GM12878 (cell line): ENCODE measurements around the gene SLC25A51. TPM values are rescaled to one million over a fixed set of nuclear protein-coding genes. Genes with fewer than 3 reads are reported as not detected.

ENCODE experiments used
- ATAC-seq: fragments of 200-7000 bp; cut with Tn5 transposase; 3 replicates; pipeline ENCODE4 v1.9.1; 2020; ENCODE audit warnings: mild to moderate bottlenecking, moderate library complexity
- BruUV-seq: library from RNA; stranded (reverse); fragments of 400-500 nt; replicated peaks from 2 replicates; lab custom pipeline; 2021; lab: Mats Ljungman, UMichigan
- CTCF ChIA-PET: fragments of 300-600 bp; sonication (Branson Sonifier 250); formaldehyde crosslinking; extraction: SDS; loops from one replicate; lab custom pipeline; 2021; ENCODE audit warnings: inconsistent platforms; lab: Yijun Ruan, JAX
- POLR2A ChIA-PET: fragments of 350-600 bp; formaldehyde crosslinking; extraction: SDS; loops from one replicate; lab custom pipeline; 2021; ENCODE audit warnings: inconsistent platforms; lab: Charles Lee
- RAD21 ChIA-PET: fragments of 300-600 bp; sonication (Branson Sonifier 250); formaldehyde crosslinking; loops from one replicate; lab custom pipeline; 2023; ENCODE audit warnings: antibody characterized with exemption; ENCODE audit not compliant: unreplicated experiment; lab: Charles Lee
- SMC1A ChIA-PET: fragments of 300-600 bp; sonication (Branson Sonifier 250); formaldehyde crosslinking; loops from one replicate; lab custom pipeline; 2023; ENCODE audit not compliant: unreplicated experiment, uncharacterized antibody; lab: Charles Lee
- DNase-seq: peaks from one replicate; pipeline ENCODE4 v3.0.0-alpha.2; 2011; ENCODE audit warnings: low read depth, low spot score
- FAIRE-seq: peaks from 3 replicates; lab custom pipeline; 2011; peaks lifted over from hg19 to GRCh38; lab: Jason Lieb, UNC
- H2AFZ ChIP-seq: 2 replicates; pipeline ENCODE4 v1.6.0; 2011; ENCODE audit warnings: low read depth, low read length, control low read depth; ENCODE audit not compliant: control insufficient read depth
- H3K27ac ChIP-seq: 2 replicates; pipeline ENCODE4 v1.5.1; 2011; ENCODE audit warnings: control low read depth; ENCODE audit not compliant: control insufficient read depth, insufficient read depth
- H3K27me3 ChIP-seq, 2 experiments: replicated peaks in 1 of 2; 2 replicates each; pipeline versions ENCODE4 v1.6.0 to v1.6.1; 2011; ENCODE audit warnings: low read length in 1 of 2; ENCODE audit not compliant: control insufficient read depth in 2 of 2, insufficient read depth in 2 of 2
- H3K36me3 ChIP-seq, 2 experiments: 2 replicates each; pipeline ENCODE4 v1.5.1; 2011; ENCODE audit warnings: low read length in 1 of 2; ENCODE audit not compliant: control insufficient read depth in 2 of 2, insufficient read depth in 2 of 2
- H3K4me1 ChIP-seq: 2 replicates; pipeline ENCODE4 v1.6.1; 2011; ENCODE audit warnings: mild to moderate bottlenecking, low read length, moderate library complexity, mixed read lengths; ENCODE audit not compliant: control insufficient read depth, insufficient read depth
- H3K4me2 ChIP-seq: 2 replicates; pipeline ENCODE4 v1.6.0; 2011; ENCODE audit warnings: control low read depth; ENCODE audit not compliant: control insufficient read depth, insufficient read depth
- H3K4me3 ChIP-seq: fragments of 200-600 bp; sonication (generic); 2 replicates; pipeline ENCODE4 v1.5.1; 2016
- H3K79me2 ChIP-seq: 2 replicates; pipeline ENCODE4 v1.6.0; 2011; ENCODE audit warnings: low read length; ENCODE audit not compliant: control insufficient read depth, insufficient read depth
- H3K9ac ChIP-seq: 2 replicates; pipeline ENCODE4 v1.8.0; 2011; ENCODE audit warnings: low read length, control low read depth, mixed read lengths; ENCODE audit not compliant: control insufficient read depth, insufficient read depth
- H3K9me3 ChIP-seq: replicated peaks from 3 replicates; pipeline ENCODE4 v1.5.1; 2011; ENCODE audit warnings: mild to moderate bottlenecking, low read length; ENCODE audit not compliant: control insufficient read depth, insufficient read depth
- H4K20me1 ChIP-seq: 2 replicates; pipeline ENCODE4 v1.6.0; 2011; ENCODE audit not compliant: control insufficient read depth, insufficient read depth
- BCLAF1 ChIP-seq: fragments of 450-650 bp; IDR thresholded peaks from 2 replicates; pipeline ENCODE4 v1.6.1; 2017; ENCODE audit warnings: antibody characterized with exemption, mild to moderate bottlenecking, moderate library complexity
- NBN ChIP-seq: fragments of 450-650 bp; IDR thresholded peaks from 2 replicates; pipeline ENCODE4 v1.6.1; 2016
- SKIL ChIP-seq: fragments of 450-650 bp; IDR thresholded peaks from 2 replicates; pipeline ENCODE4 v1.6.1; 2017; ENCODE audit warnings: mild to moderate bottlenecking, low read depth, inconsistent platforms; ENCODE audit not compliant: poor library complexity, severe bottlenecking
- SREBF1 ChIP-seq: IDR thresholded peaks from 2 replicates; pipeline ENCODE4 v1.6.1; 2012; ENCODE audit warnings: mild to moderate bottlenecking, low read length
- WGBS: methylation state at CpG from one replicate; pipeline ENCODE4 v1.1.6; 2016; ENCODE audit warnings: low lambda C conversion rate; ENCODE audit not compliant: insufficient replicate concordance, insufficient coverage; ENCODE audit errors: missing lambda C conversion rate; 5-methylcytosine and 5-hydroxymethylcytosine counted together
- in situ Hi-C: fragments of 300-500 bp; cut with MboI; formaldehyde crosslinking; loops from 9 replicates; pipeline ENCODE4 v1.14.3; 2018; ENCODE audit warnings: mixed read lengths
- intact Hi-C: fragments of 100-400 bp; cut with micrococcal nuclease; formaldehyde crosslinking; loops from one replicate; pipeline ENCODE4 v1.14.2; 2022; ENCODE audit not compliant: unreplicated experiment
- polyA plus RNA-seq, 11 experiments: library from polyadenylated mRNA; depleted of rRNA in 4 of 11; unstranded in 6 of 11; stranded (reverse) in 5 of 11; fragments of >200 nt; fragmentation: Nextera tagmentation in 4 of 11; fragmentation: Illumina TruSeq in 1 of 11; extraction: Ambion mirVana in 4 of 11; extraction: Trizol in 1 of 11; gene quantifications; 1 replicate in 1 of 11; 2 replicates in 10 of 11; pipeline versions ENCODE4 v1.2.1 to v1.2.3, GENCODE V29; 2011 to 2016; ENCODE audit warnings: inconsistent platforms in 2 of 11, missing spikeins in 2 of 11, low read depth in 1 of 11
- total RNA-seq, 4 experiments: library from RNA; depleted of rRNA in 3 of 4; stranded (reverse); fragments of >200 nt in 3 of 4; fragmentation: Illumina TruSeq in 1 of 4; extraction: Trizol in 1 of 4; gene quantifications; 2 replicates each; pipeline versions ENCODE4 v1.2.1 to v1.2.3, GENCODE V29; 2013 to 2021

Gene SLC25A51
- total and polyA plus RNA-seq, 10 of the 15 experiments (the other 5 are each of a cell fraction or from before 2014, with no cell fraction given) = 3.8 to 29.3 (median 13.2) TPM

- RAD21 ChIA-PET = no interaction called here
- no TSS peak for BruUV-seq
- DNase-seq = no peak
- POLR2A ChIA-PET = no interaction called here
- Histone ChIP-seq H4K20me1 (no peaks in the 10 kb centered on the region), H3K4me3 (no peak overlapping the region), H3K79me2 (no peaks in the 10 kb centered on the region), H3K9ac (no peak overlapping the region), H3K27me3 (no peaks in the 10 kb centered on the region), H3K27ac (no peak overlapping the region)
- SMC1A ChIA-PET = interaction anchor here (1.0 to 1.1 kb wide), 2 partner anchors 22 to 74 kb away, joined by 3 to 4 read pairs; no protein-coding TSS in a partner anchor
- no peak for ATAC-seq
- FAIRE-seq = no peak
- no peak for TF ChIP-seq SREBF1
- TF ChIP-seq NBN = no peak
- no peak for TF ChIP-seq BCLAF1
- no peak for TF ChIP-seq SKIL
- TF ChIP-seq, all 136 proteins: peak for 0
- Histone ChIP-seq H3K4me1 (no peaks in the 10 kb centered on the region), H3K36me3 (peaks cover 0 to under 1% of the 10 kb centered on the region in 2 experiments; a peak in 2 of 4 replicates), H2AFZ (no peak overlapping the region), H3K9me3 (no peaks in the 10 kb centered on the region; the same call in 2 of the 3 replicates), H3K4me2 (no peak overlapping the region)
- CTCF ChIA-PET = interaction anchor here (0.8 to 1.1 kb wide), 2 partner anchors 13 to 49 kb away, joined by 3 read pairs; no protein-coding TSS in a partner anchor
- 79% methylated on average over 2 of the region's 2 CpGs for WGBS
- in situ Hi-C loops = no loop called here
- intact Hi-C loops = no loop called here
These were observed 22.9 kb downstream of the SLC25A51 start for GRCh38 chr9:37880916-37881479.
